T-cell (primary cell): ENCODE measurements around the gene SYCE1L. TPM values are rescaled to one million over a fixed set of nuclear protein-coding genes. Genes with fewer than 3 reads are reported as not detected.

Experiments
- ATAC-seq, 4 experiments: fragments of 200-7000 bp in 3 of 4; fragments of 150-1000 bp in 1 of 4; cut with Tn5 transposase; replicated peaks in 1 of 4; 1 replicate in 3 of 4; 2 replicates in 1 of 4; pipeline ENCODE4 v1.10.0; 2021; ENCODE audit warnings: moderate library complexity in 3 of 4, mild to moderate bottlenecking in 2 of 4, moderate number of reproducible peaks in 1 of 4
- CTCF ChIA-PET, 2 donors: fragments of 300-600 bp; sonication (Branson Sonifier 250); formaldehyde crosslinking; loops; one replicate each; lab custom pipeline; 2022; ENCODE audit warnings: antibody characterized with exemption in 2 of 2; lab: Charles Lee
- POLR2A ChIA-PET, 2 donors: fragments of 300-600 bp; sonication (Branson Sonifier 250); formaldehyde crosslinking; loops; one replicate each; lab custom pipeline; 2022; ENCODE audit warnings: antibody characterized with exemption in 2 of 2; lab: Charles Lee
- DNase-seq, 35 experiments: peaks; one replicate each; pipeline versions ENCODE4 v3.0.0 to v3.0.0-alpha.2; 2013 to 2023
- H3K27ac ChIP-seq: one replicate; pipeline ENCODE4 v1.5.1; 2013; ENCODE audit warnings: low read length
- H3K27me3 ChIP-seq, 2 experiments: replicated peaks in 1 of 2; 1 replicate in 1 of 2; 2 replicates in 1 of 2; pipeline versions ENCODE4 v1.6.1 to v1.7.0; 2013; ENCODE audit warnings: low read length in 1 of 2, mixed read lengths in 1 of 2; ENCODE audit not compliant: control insufficient read depth in 2 of 2, insufficient read depth in 2 of 2; ENCODE audit errors: extremely low read depth in 1 of 2
- H3K36me3 ChIP-seq, 2 donors: 1 replicate in 1 of 2; 2 replicates in 1 of 2; pipeline versions ENCODE4 v1.6.1 to v1.7.0; 2013; ENCODE audit warnings: low read length in 1 of 2; ENCODE audit not compliant: control insufficient read depth in 2 of 2, insufficient read depth in 1 of 2; ENCODE audit errors: extremely low read depth in 1 of 2
- H3K4me1 ChIP-seq, 2 experiments: 1 replicate in 1 of 2; 2 replicates in 1 of 2; pipeline versions ENCODE4 v1.6.1 to v1.7.0; 2013; ENCODE audit warnings: low read length in 2 of 2, mixed read lengths in 1 of 2; ENCODE audit not compliant: insufficient read depth in 2 of 2, control insufficient read depth in 1 of 2; ENCODE audit errors: extremely low read depth in 1 of 2
- H3K4me3 ChIP-seq, 2 donors: 1 replicate in 1 of 2; 2 replicates in 1 of 2; pipeline versions ENCODE4 v1.5.1 to v1.7.0; 2013; ENCODE audit warnings: mild to moderate bottlenecking in 2 of 2, low read length in 1 of 2, moderate library complexity in 1 of 2; ENCODE audit not compliant: control insufficient read depth in 1 of 2; ENCODE audit errors: extremely low read depth in 1 of 2
- H3K9me3 ChIP-seq: 2 replicates; pipeline ENCODE4 v1.7.0; 2013
- H3K27ac Mint-ChIP-seq, 2 donors: one replicate each; pipeline ENCODE4 v1.8.0; 2020 to 2021; ENCODE audit warnings: mild to moderate bottlenecking in 2 of 2, mixed read lengths in 2 of 2
- H3K27me3 Mint-ChIP-seq, 2 donors: one replicate each; pipeline ENCODE4 v1.8.0; 2021 to 2022; ENCODE audit warnings: mixed read lengths in 2 of 2
- H3K36me3 Mint-ChIP-seq: one replicate; pipeline ENCODE4 v1.8.0; 2021; ENCODE audit warnings: mixed read lengths
- H3K4me1 Mint-ChIP-seq, 3 donors: one replicate each; pipeline ENCODE4 v1.8.0; 2020 to 2022; ENCODE audit warnings: mixed read lengths in 3 of 3, mild to moderate bottlenecking in 1 of 3
- H3K4me3 Mint-ChIP-seq, 3 donors: one replicate each; pipeline ENCODE4 v1.8.0; 2020 to 2022; ENCODE audit warnings: mild to moderate bottlenecking in 3 of 3, mixed read lengths in 3 of 3, moderate library complexity in 3 of 3
- H3K9me3 Mint-ChIP-seq, 3 donors: one replicate each; pipeline ENCODE4 v1.8.0; 2020 to 2022; ENCODE audit warnings: mixed read lengths in 3 of 3
- WGBS: methylation state at CpG from one replicate; pipeline ENCODE4 v1.1.5; 2013; ENCODE audit warnings: missing lambda C conversion rate; ENCODE audit not compliant: insufficient coverage; 5-methylcytosine and 5-hydroxymethylcytosine counted together
- total RNA-seq, 35 experiments: library from RNA in 6 of 35; stranded (reverse) in 6 of 35; fragments of 120-200 nt in 1 of 35; gene quantifications; one replicate each; pipeline versions ENCODE4 v1.2.1 to v1.2.4 and lab custom pipeline; 2013 to 2026

SYCE1L gene
- total RNA-seq, 5 donors from 2014 or later (not counting 1 experiment from before 2014, with no cell fraction given): 4.0 to 18.0 (median 16.7) TPM

DNA sequence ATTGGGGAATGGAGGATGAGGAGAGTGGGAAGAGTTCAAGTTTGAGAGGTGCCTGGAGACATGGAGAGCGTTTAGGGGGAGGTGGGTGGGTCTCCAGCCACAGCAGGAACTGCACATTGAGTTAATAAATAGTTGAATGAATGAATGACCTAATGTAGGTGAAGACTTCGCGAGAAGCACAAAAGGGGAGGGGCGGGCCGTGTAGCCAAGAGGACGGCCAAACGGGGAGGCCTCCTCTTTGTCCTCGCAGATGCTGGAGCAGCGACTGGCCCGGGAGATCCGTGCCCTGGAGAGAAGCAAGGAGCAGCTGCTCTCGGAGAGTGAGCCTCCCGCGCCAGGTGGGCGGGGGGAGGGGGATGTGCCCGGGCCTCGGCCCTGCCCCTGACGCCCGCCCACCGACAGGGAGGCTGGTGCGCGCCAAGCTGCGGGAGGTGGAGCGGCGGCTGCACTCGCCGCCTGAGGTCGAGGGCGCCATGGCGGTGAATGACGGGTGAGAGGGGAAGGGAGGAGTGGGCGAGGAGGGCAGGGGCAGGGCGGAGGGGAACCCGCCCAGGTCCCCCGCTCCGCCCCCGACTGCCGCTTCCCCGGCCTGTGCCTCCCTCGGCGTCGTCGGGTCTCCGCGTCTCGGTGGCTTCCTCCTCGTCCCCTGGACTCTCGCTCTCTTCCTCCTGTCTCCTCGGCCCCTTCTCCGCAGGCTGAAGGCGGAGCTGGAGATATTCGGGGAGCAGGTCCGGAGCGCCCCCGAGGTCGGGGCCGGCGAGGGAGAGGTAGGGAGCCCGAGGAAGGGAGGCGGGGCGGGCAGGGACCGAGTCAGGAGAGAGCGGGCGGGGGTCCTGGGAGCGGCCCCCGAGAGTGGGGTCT, 12.9 kb downstream of the SYCE1L start:
- 2% methylated on average over 61 of the region's 66 CpGs for WGBS
- ATAC-seq (peak; percentile 79 to 87 (median 80)), DNase-seq (peak; percentile 38 to 85 (median 72))
- Histone ChIP-seq H3K36me3 (no peaks in the 10 kb centered on the region), H3K27me3 (no peaks in the 10 kb centered on the region), H3K4me3 (peak overlapping the region; percentile 71 to 81), H3K9me3 (no peaks in the 10 kb centered on the region), H3K4me1 (peaks cover 0 to 12% of the 10 kb centered on the region in 2 experiments), H3K27ac (peak overlapping the region; percentile 65)
- Mint-ChIP-seq H3K27ac (peak overlapping the region; percentile 63 to 81), H3K36me3 (no peaks in the 10 kb centered on the region), H3K4me1 (peaks cover 15 to 16% (median 15%) of the 10 kb centered on the region in 3 donors), H3K27me3 (no peaks in the 10 kb centered on the region), H3K4me3 (peak overlapping the region; percentile 82 to 87 (median 86)), H3K9me3 (no peaks in the 10 kb centered on the region)
- ChIA-PET CTCF (interaction anchor here in 1 of 2 donors (0.6 kb wide), 1 partner anchor 1829 kb away, joined by 3 read pairs; no protein-coding TSS in a partner anchor), POLR2A (no interaction called here)

DNA sequence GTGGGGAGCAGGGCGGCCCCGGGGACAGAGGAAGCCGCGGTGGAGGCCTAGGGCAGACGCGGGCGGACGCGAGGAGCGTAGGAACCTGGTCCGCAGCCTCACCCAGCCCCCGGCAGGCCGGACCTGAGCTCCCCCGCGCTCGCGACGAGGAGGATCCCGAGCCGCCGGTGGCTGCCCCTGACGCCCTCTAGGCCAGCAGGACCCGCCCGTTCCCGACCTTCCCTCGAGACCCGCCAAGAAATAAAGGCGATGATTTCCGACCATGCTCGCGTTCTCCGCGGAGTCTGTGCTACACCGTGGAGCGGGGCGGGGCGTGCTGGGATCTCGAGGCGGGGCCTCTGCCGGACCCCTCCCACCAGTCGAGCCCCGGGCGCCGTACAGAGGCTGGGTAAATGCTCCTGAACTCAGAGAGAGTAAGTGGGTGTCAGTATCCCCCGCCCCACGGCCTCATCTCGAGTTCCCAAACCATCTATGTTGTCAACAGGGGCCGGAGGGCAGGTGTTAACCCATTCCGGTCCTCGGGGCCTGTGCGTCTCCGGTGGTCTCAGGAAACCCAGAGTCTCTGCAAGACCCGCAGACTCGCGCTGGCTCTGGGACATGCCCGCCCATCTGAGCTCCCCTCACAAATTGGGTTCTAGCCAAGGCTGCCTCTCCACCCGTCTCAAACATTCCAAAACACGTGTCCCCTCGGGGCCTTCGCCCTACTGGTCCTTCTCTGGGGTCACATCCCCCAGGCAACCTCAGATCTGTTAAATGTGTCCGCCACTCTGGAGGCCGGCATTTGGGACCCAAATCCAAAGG, 13.7 kb downstream of the SYCE1L start:
- peaks cover 15 to 16% (median 15%) of the 10 kb centered on the region in 3 donors for H3K4me1 Mint-ChIP-seq
- peak overlapping the region; percentile 65 for H3K27ac ChIP-seq
- peaks cover 0 to 12% of the 10 kb centered on the region in 2 experiments for H3K4me1 ChIP-seq
- H3K27ac Mint-ChIP-seq: peak overlapping the region in 1 of 2 donors; percentile 28
- 18% methylated on average over 54 of the region's 62 CpGs for WGBS
- ATAC-seq: peak; percentile 72 to 81 (median 78)
- H3K36me3 Mint-ChIP-seq: no peaks in the 10 kb centered on the region
- H3K27me3 Mint-ChIP-seq: no peaks in the 10 kb centered on the region
- peak overlapping the region; percentile 71 to 81 for H3K4me3 ChIP-seq
- POLR2A ChIA-PET: no interaction called here
- H3K9me3 Mint-ChIP-seq: no peaks in the 10 kb centered on the region
- DNase-seq: peak; percentile 41 to 77 (median 63)
- H3K4me3 Mint-ChIP-seq: peak overlapping the region; percentile 82 to 87 (median 86)
- CTCF ChIA-PET: interaction anchor here in 1 of 2 donors (0.6 kb wide), 2 partner anchors 53 to 1830 kb away, joined by 3 to 7 read pairs; no protein-coding TSS in a partner anchor
- H3K27me3 ChIP-seq: no peaks in the 10 kb centered on the region
- no peaks in the 10 kb centered on the region for H3K36me3 ChIP-seq
- no peaks in the 10 kb centered on the region for H3K9me3 ChIP-seq

DNA sequence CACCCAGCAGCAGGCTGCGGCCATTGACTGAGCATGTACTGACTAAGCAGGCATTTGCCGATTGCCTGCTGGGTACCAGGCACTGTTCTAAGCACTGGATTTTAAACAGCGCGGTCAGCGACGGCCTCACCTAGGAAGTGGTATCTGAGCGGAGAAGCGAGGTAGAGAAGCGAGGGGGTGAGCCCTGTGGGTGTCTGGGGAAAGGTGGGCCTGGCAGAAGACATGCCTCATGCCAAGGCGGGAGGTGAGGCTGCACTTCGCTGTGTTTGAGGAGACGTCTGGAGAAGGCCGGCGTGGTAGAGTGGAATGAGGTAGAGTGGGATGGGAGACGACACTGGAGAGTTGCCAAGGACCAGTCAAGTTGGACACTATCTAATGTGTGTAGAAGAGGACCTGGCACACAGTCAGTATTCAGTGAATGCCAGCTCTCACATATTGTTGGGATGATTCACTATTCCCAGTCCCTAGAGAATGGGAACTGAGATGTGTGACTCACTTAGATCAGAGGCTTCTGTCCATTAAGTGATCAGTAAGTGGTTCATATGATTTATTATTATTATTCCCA, 14.4 kb downstream of the SYCE1L start:
- Mint-ChIP-seq H3K4me1 (peaks cover 15 to 16% (median 15%) of the 10 kb centered on the region in 3 donors), H3K4me3 (peak overlapping the region; percentile 82 to 87 (median 86)), H3K27me3 (no peaks in the 10 kb centered on the region), H3K27ac (peak overlapping the region in 1 of 2 donors; percentile 28), H3K36me3 (no peaks in the 10 kb centered on the region), H3K9me3 (no peaks in the 10 kb centered on the region)
- ATAC-seq (no peak), DNase-seq (no peak)
- Histone ChIP-seq H3K27ac (no peak overlapping the region), H3K9me3 (no peaks in the 10 kb centered on the region), H3K4me3 (no peak overlapping the region), H3K4me1 (peaks cover 0 to 12% of the 10 kb centered on the region in 2 experiments), H3K36me3 (no peaks in the 10 kb centered on the region), H3K27me3 (no peaks in the 10 kb centered on the region)
- POLR2A ChIA-PET: no interaction called here
- CTCF ChIA-PET: no interaction called here
- WGBS: 94% methylated on average over 15 of the region's 15 CpGs

DNA sequence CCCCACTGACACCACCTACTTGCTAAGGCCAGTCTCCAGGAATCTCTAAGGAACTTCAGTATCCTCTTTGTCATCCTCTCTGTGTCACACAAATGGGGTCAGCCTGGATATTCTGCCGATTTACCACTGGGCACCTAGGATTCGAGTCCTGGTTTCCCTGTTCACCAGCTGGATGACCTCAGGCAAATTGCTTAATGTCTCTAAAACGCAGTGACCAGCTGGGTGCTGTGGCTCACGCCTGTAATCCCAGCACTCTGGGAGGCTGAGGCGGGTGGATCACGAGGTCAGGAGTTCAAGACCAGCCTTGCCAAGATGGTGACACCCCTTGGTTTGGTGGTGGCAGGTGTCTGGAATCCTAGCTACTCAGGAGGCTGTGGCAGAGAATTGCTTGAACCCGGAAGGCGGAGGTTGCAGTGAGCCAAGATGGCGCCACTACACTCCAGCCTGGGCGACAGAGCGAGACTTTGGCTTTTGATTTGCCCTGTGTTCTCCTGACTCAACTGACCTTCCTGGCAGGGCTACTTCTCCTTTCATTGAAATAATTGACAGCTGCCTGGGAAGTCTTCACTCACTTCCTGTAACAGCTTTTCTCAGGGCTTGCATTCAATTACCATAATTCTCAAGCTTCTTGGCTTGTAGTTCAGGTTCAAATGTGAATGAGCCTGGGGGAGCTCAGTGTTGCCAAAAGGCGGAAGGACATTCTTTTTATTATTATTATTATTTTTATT, 15.4 kb downstream of the SYCE1L start:
- ATAC-seq (no peak), DNase-seq (no peak)
- Histone ChIP-seq H3K9me3 (no peaks in the 10 kb centered on the region), H3K4me3 (no peak overlapping the region), H3K27me3 (no peaks in the 10 kb centered on the region), H3K27ac (no peak overlapping the region), H3K36me3 (no peaks in the 10 kb centered on the region), H3K4me1 (peaks cover 0 to 12% of the 10 kb centered on the region in 2 experiments)
- no peaks in the 10 kb centered on the region for H3K36me3 Mint-ChIP-seq
- over 99% methylated on average over 11 of the region's 12 CpGs for WGBS
- CTCF ChIA-PET: no interaction called here
- peaks cover 15 to 16% (median 15%) of the 10 kb centered on the region in 3 donors for H3K4me1 Mint-ChIP-seq
- no peak overlapping the region for H3K27ac Mint-ChIP-seq
- POLR2A ChIA-PET: no interaction called here
- H3K27me3 Mint-ChIP-seq: no peaks in the 10 kb centered on the region
- H3K9me3 Mint-ChIP-seq: no peaks in the 10 kb centered on the region
- no peak overlapping the region for H3K4me3 Mint-ChIP-seq

GRCh38 chr16:77219437-77219836, 20.2 kb downstream of the SYCE1L start:
- POLR2A ChIA-PET: no interaction called here
- ATAC-seq: no peak
- Histone ChIP-seq H3K4me1 (no peaks in the 10 kb centered on the region), H3K9me3 (no peaks in the 10 kb centered on the region), H3K4me3 (no peak overlapping the region), H3K27me3 (no peaks in the 10 kb centered on the region), H3K36me3 (no peaks in the 10 kb centered on the region), H3K27ac (no peak overlapping the region)
- Mint-ChIP-seq H3K9me3 (no peaks in the 10 kb centered on the region), H3K4me1 (no peaks in the 10 kb centered on the region), H3K27me3 (no peaks in the 10 kb centered on the region), H3K4me3 (no peak overlapping the region), H3K27ac (no peak overlapping the region), H3K36me3 (no peaks in the 10 kb centered on the region)
- WGBS: no CpG with 5 or more reads among the region's 3 CpGs
- CTCF ChIA-PET: no interaction called here
- DNase-seq: no peak
